Astrocyte (in vitro differentiated cells and primary cell): ENCODE data around the gene VCPKMT. TPM values are rescaled to one million over a fixed set of nuclear protein-coding genes. Genes with fewer than 3 reads are reported as not detected.

Experiments used
- DNase-seq: peaks from one replicate; pipeline ENCODE4 v3.0.0-alpha.2; 2010; ENCODE audit warnings: low read depth
- FAIRE-seq: peaks from 2 replicates; lab custom pipeline; 2011; peaks lifted over from hg19 to GRCh38; lab: Jason Lieb, UNC
- H2AFZ ChIP-seq: 2 replicates; pipeline ENCODE4 v1.6.0; 2012; ENCODE audit warnings: low read depth, low read length, inconsistent platforms
- H3K27ac ChIP-seq: 2 replicates; pipeline ENCODE4 v1.5.1; 2011; ENCODE audit warnings: low read depth, low read length, inconsistent platforms
- H3K27me3 ChIP-seq: 2 replicates; pipeline ENCODE4 v1.6.0; 2011; ENCODE audit warnings: low read length, inconsistent platforms; ENCODE audit not compliant: insufficient read depth
- H3K36me3 ChIP-seq: 2 replicates; pipeline ENCODE4 v1.5.1; 2011; ENCODE audit warnings: low read length, inconsistent platforms; ENCODE audit not compliant: insufficient read depth
- H3K4me1 ChIP-seq: 2 replicates; pipeline ENCODE4 v1.5.1; 2011; ENCODE audit warnings: low read length, inconsistent platforms; ENCODE audit not compliant: insufficient read depth
- H3K4me2 ChIP-seq: 2 replicates; pipeline ENCODE4 v1.6.0; 2012; ENCODE audit warnings: low read length, inconsistent platforms
- H3K4me3 ChIP-seq: 2 replicates; pipeline ENCODE4 v1.5.1; 2011; ENCODE audit warnings: low read depth, mild to moderate bottlenecking, low read length, inconsistent platforms; ENCODE audit not compliant: insufficient read depth
- H3K79me2 ChIP-seq: 2 replicates; pipeline ENCODE4 v1.6.0; 2012; ENCODE audit warnings: mild to moderate bottlenecking, low read length, inconsistent platforms; ENCODE audit not compliant: insufficient read depth
- H3K9ac ChIP-seq: 2 replicates; pipeline ENCODE4 v1.6.0; 2012; ENCODE audit warnings: mild to moderate bottlenecking, low read length, inconsistent platforms
- H3K9me3 ChIP-seq: 2 replicates; pipeline ENCODE4 v1.5.1; 2012; ENCODE audit warnings: low read depth, mild to moderate bottlenecking, low read length, inconsistent platforms; ENCODE audit not compliant: insufficient read depth
- H4K20me1 ChIP-seq: 2 replicates; pipeline ENCODE4 v1.6.0; 2012; ENCODE audit warnings: low read length, inconsistent platforms; ENCODE audit not compliant: insufficient read depth
- H3K27ac Mint-ChIP-seq: one replicate; pipeline ENCODE4 v1.8.0; 2021; ENCODE audit warnings: mild to moderate bottlenecking, mixed read lengths; ENCODE audit not compliant: unreplicated experiment
- H3K27me3 Mint-ChIP-seq: one replicate; pipeline ENCODE4 v1.8.0; 2021; ENCODE audit warnings: low read depth, mixed read lengths; ENCODE audit not compliant: unreplicated experiment
- H3K36me3 Mint-ChIP-seq: one replicate; pipeline ENCODE4 v1.8.0; 2021; ENCODE audit warnings: low read depth, mixed read lengths; ENCODE audit not compliant: unreplicated experiment
- H3K4me1 Mint-ChIP-seq: one replicate; pipeline ENCODE4 v1.8.0; 2021; ENCODE audit warnings: low read depth, mixed read lengths; ENCODE audit not compliant: unreplicated experiment
- H3K4me3 Mint-ChIP-seq: one replicate; pipeline ENCODE4 v1.8.0; 2021; ENCODE audit warnings: mild to moderate bottlenecking, moderate library complexity, mixed read lengths; ENCODE audit not compliant: unreplicated experiment
- H3K9me3 Mint-ChIP-seq: one replicate; pipeline ENCODE4 v1.8.0; 2021; ENCODE audit warnings: mild to moderate bottlenecking, mixed read lengths; ENCODE audit not compliant: unreplicated experiment
- CTCF ChIP-seq: IDR thresholded peaks from 2 replicates; pipeline ENCODE4 v1.5.1; 2011; ENCODE audit warnings: low read depth, mild to moderate bottlenecking, inconsistent platforms, low read length, moderate library complexity; ENCODE audit not compliant: insufficient read depth
- EZH2 ChIP-seq: IDR thresholded peaks from 2 replicates; pipeline ENCODE4 v1.6.1; 2012; ENCODE audit warnings: mild to moderate bottlenecking, low read length, inconsistent platforms; ENCODE audit not compliant: insufficient read depth
- total RNA-seq: library from RNA; stranded (reverse); gene quantifications from 2 replicates; pipeline ENCODE4 v1.2.1, GENCODE V29; 2021

Gene VCPKMT
- total RNA-seq, 1 donor from 2014 or later = 8.0 TPM

GRCh38 chr14:50101417-50101816, 15.0 kb downstream of the VCPKMT start:
- Histone ChIP-seq H3K4me3 (no peak overlapping the region), H3K27ac (no peak overlapping the region), H3K9me3 (no peaks in the 10 kb centered on the region), H3K4me2 (no peak overlapping the region), H2AFZ (no peak overlapping the region), H3K79me2 (no peaks in the 10 kb centered on the region), H3K36me3 (no peaks in the 10 kb centered on the region), H3K27me3 (no peaks in the 10 kb centered on the region), H4K20me1 (no peaks in the 10 kb centered on the region), H3K9ac (no peak overlapping the region), H3K4me1 (peaks cover 4% of the 10 kb centered on the region)
- TF ChIP-seq EZH2 = no peak
- no peak for TF ChIP-seq CTCF
- no peak for FAIRE-seq
- DNase-seq = no peak
- Mint-ChIP-seq H3K4me1 (peaks cover 3% of the 10 kb centered on the region), H3K27me3 (no peaks in the 10 kb centered on the region), H3K27ac (no peak overlapping the region), H3K4me3 (no peak overlapping the region), H3K9me3 (no peaks in the 10 kb centered on the region), H3K36me3 (peaks cover 8% of the 10 kb centered on the region)

GRCh38 chr14:50100805-50101204, 15.6 kb downstream of the VCPKMT start:
- no peak overlapping the region for H3K27ac ChIP-seq
- no peak overlapping the region for H3K9ac ChIP-seq
- H3K4me2 ChIP-seq = no peak overlapping the region
- no peaks in the 10 kb centered on the region for H4K20me1 ChIP-seq
- no peak overlapping the region for H2AFZ ChIP-seq
- no peaks in the 10 kb centered on the region for H3K27me3 ChIP-seq
- no peaks in the 10 kb centered on the region for H3K36me3 ChIP-seq
- H3K4me3 ChIP-seq = no peak overlapping the region
- H3K4me3 Mint-ChIP-seq = no peak overlapping the region
- DNase-seq = no peak
- no peak overlapping the region for H3K27ac Mint-ChIP-seq
- H3K9me3 ChIP-seq = no peaks in the 10 kb centered on the region
- H3K36me3 Mint-ChIP-seq = peaks cover 10% of the 10 kb centered on the region
- H3K9me3 Mint-ChIP-seq = no peaks in the 10 kb centered on the region
- TF ChIP-seq CTCF (no peak), EZH2 (no peak)
- no peaks in the 10 kb centered on the region for H3K79me2 ChIP-seq
- peaks cover 3% of the 10 kb centered on the region for H3K4me1 Mint-ChIP-seq
- FAIRE-seq = no peak
- H3K4me1 ChIP-seq = peaks cover 4% of the 10 kb centered on the region
- H3K27me3 Mint-ChIP-seq = no peaks in the 10 kb centered on the region

GRCh38 chr14:50099335-50099734, 17.0 kb downstream of the VCPKMT start:
- Histone ChIP-seq H3K27me3 (no peaks in the 10 kb centered on the region), H3K79me2 (no peaks in the 10 kb centered on the region), H3K4me3 (no peak overlapping the region), H2AFZ (no peak overlapping the region), H3K9me3 (no peaks in the 10 kb centered on the region), H3K4me2 (no peak overlapping the region), H4K20me1 (no peaks in the 10 kb centered on the region), H3K36me3 (no peaks in the 10 kb centered on the region), H3K27ac (no peak overlapping the region), H3K9ac (no peak overlapping the region), H3K4me1 (peaks cover 4% of the 10 kb centered on the region)
- Mint-ChIP-seq H3K4me1 (peaks cover 3% of the 10 kb centered on the region), H3K27ac (no peak overlapping the region), H3K36me3 (peaks cover 13% of the 10 kb centered on the region), H3K27me3 (no peaks in the 10 kb centered on the region), H3K4me3 (no peak overlapping the region), H3K9me3 (no peaks in the 10 kb centered on the region)
- DNase-seq (peak; percentile 16), FAIRE-seq (no peak)
- no peak for TF ChIP-seq CTCF
- no peak for TF ChIP-seq EZH2
